Loucy (cell line): ENCODE results near the gene PHETA2.
A peak's percentile ranks its signal among the peaks of the same experiment; 100 is the strongest.

Experiments
- H2AFZ ChIP-seq: fragments of 200-600 bp; sonication (generic); 2 replicates; pipeline ENCODE4 v1.6.0; 2016; ENCODE audit warnings: antibody characterized with exemption, mild to moderate bottlenecking, low read length, moderate library complexity
- H3F3A ChIP-seq: fragments of 200-600 bp; 2 replicates; pipeline ENCODE4 v1.6.0; 2016; ENCODE audit warnings: antibody characterized with exemption, low read depth, mild to moderate bottlenecking
- H3K27me3 ChIP-seq: fragments of 200-600 bp; sonication (generic); 2 replicates; pipeline ENCODE4 v1.6.1; 2014; ENCODE audit warnings: low read length, mild to moderate bottlenecking; ENCODE audit not compliant: insufficient read depth, poor library complexity, severe bottlenecking
- H3K36me3 ChIP-seq: fragments of 200-600 bp; sonication (generic); 2 replicates; pipeline ENCODE4 v1.6.1; 2016; ENCODE audit warnings: low read length; ENCODE audit not compliant: insufficient read depth
- H3K4me1 ChIP-seq: fragments of 200-600 bp; sonication (generic); 2 replicates; pipeline ENCODE4 v1.5.1; 2014; ENCODE audit warnings: low read length, mild to moderate bottlenecking; ENCODE audit not compliant: insufficient read depth, poor library complexity, severe bottlenecking
- H3K4me2 ChIP-seq: fragments of 200-600 bp; sonication (generic); 2 replicates; pipeline ENCODE4 v1.6.0; 2014; ENCODE audit warnings: antibody characterized with exemption, low read length, low read depth, mild to moderate bottlenecking; ENCODE audit not compliant: poor library complexity, severe bottlenecking
- H3K4me3 ChIP-seq: fragments of 200-600 bp; sonication (generic); 2 replicates; pipeline ENCODE4 v1.5.1; 2014; ENCODE audit warnings: low read length, mild to moderate bottlenecking, mixed read lengths; ENCODE audit not compliant: poor library complexity, severe bottlenecking
- H3K79me2 ChIP-seq: fragments of 200-600 bp; sonication (generic); 2 replicates; pipeline ENCODE4 v1.6.1; 2014; ENCODE audit warnings: low read length; ENCODE audit not compliant: insufficient read depth
- H3K9ac ChIP-seq: fragments of 200-600 bp; sonication (generic); 2 replicates; pipeline ENCODE4 v1.6.0; 2014; ENCODE audit warnings: mild to moderate bottlenecking, low read depth, low read length, moderate library complexity; ENCODE audit not compliant: poor library complexity, severe bottlenecking
- H3K9me2 ChIP-seq: fragments of 200-600 bp; sonication (generic); replicated peaks from 2 replicates; pipeline ENCODE4 v1.6.1; 2016; ENCODE audit warnings: low read depth, low read length, mixed read lengths
- H3K9me3 ChIP-seq: fragments of 200-600 bp; sonication (generic); 2 replicates; pipeline ENCODE4 v1.6.1; 2014; ENCODE audit warnings: mild to moderate bottlenecking, antibody characterized with exemption, low read length, low read depth; ENCODE audit not compliant: insufficient read depth
- H4K20me1 ChIP-seq: fragments of 200-600 bp; sonication (generic); 2 replicates; pipeline ENCODE4 v1.6.0; 2014; ENCODE audit warnings: antibody characterized with exemption, low read length, mild to moderate bottlenecking; ENCODE audit not compliant: insufficient read depth, poor library complexity, severe bottlenecking
- CTCF ChIP-seq: fragments of 200-600 bp; sonication (generic); conservative IDR thresholded peaks from 2 replicates; pipeline ENCODE4 v1.5.1; 2014; ENCODE audit warnings: mild to moderate bottlenecking, antibody characterized with exemption, low read length
- EZH2phosphoT487 ChIP-seq: fragments of 200-600 bp; IDR thresholded peaks from 2 replicates; pipeline ENCODE4 v1.6.1; 2018; ENCODE audit warnings: antibody characterized with exemption, mild to moderate bottlenecking, moderate library complexity, borderline replicate concordance

The PHETA2 gene

DNA sequence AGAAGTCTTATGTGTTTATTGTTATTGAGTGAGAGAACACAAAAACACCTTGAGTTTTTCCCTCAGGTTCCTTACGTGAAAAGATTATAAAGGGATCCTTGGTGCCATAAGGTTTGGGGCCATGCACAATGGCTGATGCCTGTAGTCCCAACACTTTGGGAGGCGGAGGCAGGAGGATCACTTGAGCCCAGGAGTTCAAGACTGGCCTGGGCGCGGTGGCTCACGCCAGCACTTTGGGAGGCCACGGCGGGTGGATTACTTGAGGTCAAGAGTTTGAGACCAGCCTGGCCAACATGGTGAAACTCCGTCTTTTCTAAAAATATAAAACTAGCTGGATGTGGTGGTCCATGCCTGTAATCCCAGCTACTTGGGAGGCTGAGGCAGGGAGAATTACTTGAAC, 10.8 kb downstream of the PHETA2 start:
- peaks cover 23% of the 10 kb centered on the region for H4K20me1 ChIP-seq
- peaks cover 24% of the 10 kb centered on the region for H3K4me1 ChIP-seq
- 0 out of 2 replicates have a peak, but pooled peaks cover 9% of the 10 kb centered on the region for H3F3A ChIP-seq
- H2AFZ ChIP-seq = no peak overlapping the region
- H3K79me2 ChIP-seq = peaks cover 81% of the 10 kb centered on the region
- peaks cover 40% of the 10 kb centered on the region for H3K36me3 ChIP-seq
- no peaks in the 10 kb centered on the region for H3K9me3 ChIP-seq
- no peak overlapping the region for H3K9ac ChIP-seq
- H3K27me3 ChIP-seq = no peaks in the 10 kb centered on the region
- no peak overlapping the region for H3K4me2 ChIP-seq
- no peaks in the 10 kb centered on the region for H3K9me2 ChIP-seq
- no peak overlapping the region for H3K4me3 ChIP-seq
- TF ChIP-seq CTCF (no peak), EZH2phosphoT487 (no peak)

GRCh38 chr22:42086051-42086450, 12.0 kb downstream of the PHETA2 start:
- Histone ChIP-seq H3K27me3 (no peaks in the 10 kb centered on the region), H3K79me2 (peaks cover 69% of the 10 kb centered on the region), H3K9me2 (no peaks in the 10 kb centered on the region), H3K4me1 (peaks cover 16% of the 10 kb centered on the region), H2AFZ (no peak overlapping the region), H3K9ac (no peak overlapping the region), H3F3A (0 out of 2 replicates have a peak, but pooled peaks cover 9% of the 10 kb centered on the region), H3K4me2 (no peak overlapping the region), H3K36me3 (peaks cover 40% of the 10 kb centered on the region), H3K4me3 (no peak overlapping the region), H4K20me1 (peaks cover 18% of the 10 kb centered on the region), H3K9me3 (no peaks in the 10 kb centered on the region)
- TF ChIP-seq CTCF (no peak), EZH2phosphoT487 (no peak)

- H3K9ac ChIP-seq = peak within 1 kb of the TSS; percentile 93
Observed at GRCh38 chr22:42090596-42091454, 16.8 kb downstream of the PHETA2 start, which contains the start of gene NDUFA6. NDUFA6 (minus strand) TSS chr22:42090772; CDS start chr22:42090744, 28 bp downstream.

More at GRCh38 chr22:42090596-42091454, 16.8 kb downstream of the PHETA2 start, which contains the start of gene NDUFA6:
- Histone ChIP-seq H3K79me2 (peaks cover 44% of the 10 kb centered on the region), H3K36me3 (peaks cover 14% of the 10 kb centered on the region), H4K20me1 (peaks cover 18% of the 10 kb centered on the region), H3K4me1 (peaks cover 17% of the 10 kb centered on the region), H3K4me3 (peak within 1 kb of the TSS; percentile 92), H3K9me2 (no peaks in the 10 kb centered on the region), H2AFZ (peak within 1 kb of the TSS; percentile 94), H3K4me2 (peak within 1 kb of the TSS; percentile 90), H3K9me3 (no peaks in the 10 kb centered on the region), H3F3A (0 out of 2 replicates have a peak, but pooled peaks cover 4% of the 10 kb centered on the region), H3K27me3 (no peaks in the 10 kb centered on the region)
- TF ChIP-seq CTCF = peak; percentile 84
- no peak for TF ChIP-seq EZH2phosphoT487
